Measurements from ENCODE around the gene CFAP52.
"Not testable (repeated sequence)": the region's sequence is repeated elsewhere in the genome, so short reads cannot be mapped to it uniquely, and the experiment has no call there.

CFAP52 gene

GRCh38 chr17:9576521-9577372 lies at the start of gene CFAP52:
Gene CFAP52 (plus strand): TSS chr17:9576642. CDS start chr17:9576696, 54 bp downstream.
- peak; percentile 71 for DNase-seq

- DNase-seq = no peak
Measured at GRCh38 chr17:9527788-9528187, 48.7 kb upstream of the CFAP52 start.

GRCh38 chr17:9529033-9529700 lies 47.3 kb upstream of the CFAP52 start:
- DNase-seq = peak; percentile 10

GRCh38 chr17:9531034-9531433 lies 45.4 kb upstream of the CFAP52 start:
- no peak for DNase-seq

GRCh38 chr17:9532715-9533114 lies 43.7 kb upstream of the CFAP52 start:
- DNase-seq = no peak

- no peak for DNase-seq
Measured at GRCh38 chr17:9533441-9533840, 43.0 kb upstream of the CFAP52 start.

GRCh38 chr17:9536061-9536460 lies 40.4 kb upstream of the CFAP52 start:
- DNase-seq = no peak

- no peak for DNase-seq
Measured at GRCh38 chr17:9537177-9537776, 39.2 kb upstream of the CFAP52 start.

- no peak for DNase-seq
Measured at GRCh38 chr17:9538626-9539025, 37.8 kb upstream of the CFAP52 start.

- DNase-seq = no peak
Measured at GRCh38 chr17:9541718-9542117, 34.7 kb upstream of the CFAP52 start.

- peak; percentile 89 for DNase-seq
Measured at GRCh38 chr17:9544221-9544620, 32.2 kb upstream of the CFAP52 start.

GRCh38 chr17:9549215-9549614 lies 27.2 kb upstream of the CFAP52 start:
- no peak for DNase-seq

GRCh38 chr17:9553181-9553580 lies 23.3 kb upstream of the CFAP52 start:
- no peak for DNase-seq

- no peak for DNase-seq
Measured at GRCh38 chr17:9553596-9553995, 22.8 kb upstream of the CFAP52 start.

- peak; percentile 7 for DNase-seq
Measured at GRCh38 chr17:9554715-9555114, 21.7 kb upstream of the CFAP52 start.

GRCh38 chr17:9557161-9557755 lies 19.2 kb upstream of the CFAP52 start:
- DNase-seq = no peak

- DNase-seq = no peak
Measured at GRCh38 chr17:9557857-9558256, 18.6 kb upstream of the CFAP52 start.

GRCh38 chr17:9564104-9564503 lies 12.3 kb upstream of the CFAP52 start:
- DNase-seq = no peak

GRCh38 chr17:9566067-9566466 lies 10.4 kb upstream of the CFAP52 start:
- no peak for DNase-seq

GRCh38 chr17:9566739-9567138 lies 9.7 kb upstream of the CFAP52 start:
- DNase-seq = not testable (repeated sequence)

GRCh38 chr17:9568004-9568403 lies 8.4 kb upstream of the CFAP52 start:
- no peak for DNase-seq

GRCh38 chr17:9568957-9569588 lies 7.4 kb upstream of the CFAP52 start:
- no peak for DNase-seq

- no peak for DNase-seq
Measured at GRCh38 chr17:9571201-9571600, 5.2 kb upstream of the CFAP52 start.

Data from kidney glomerular epithelial cell (primary cell).